ENCODE results near the gene MAZ.
"Not testable (repeated sequence)": the region's sequence is repeated elsewhere in the genome, so short reads cannot be mapped to it uniquely, and the experiment has no call there.

Gene MAZ

GRCh38 chr16:29825145-29826044, 19.1 kb downstream of the MAZ start:
- DNase-seq = no peak

GRCh38 chr16:29826342-29826695, 20.0 kb downstream of the MAZ start:
- no peak for DNase-seq

- no peak for DNase-seq
Observed at GRCh38 chr16:29830774-29831173, 24.4 kb downstream of the MAZ start.

- DNase-seq = no peak
Observed at GRCh38 chr16:29831490-29831889, 25.2 kb downstream of the MAZ start.

DNA sequence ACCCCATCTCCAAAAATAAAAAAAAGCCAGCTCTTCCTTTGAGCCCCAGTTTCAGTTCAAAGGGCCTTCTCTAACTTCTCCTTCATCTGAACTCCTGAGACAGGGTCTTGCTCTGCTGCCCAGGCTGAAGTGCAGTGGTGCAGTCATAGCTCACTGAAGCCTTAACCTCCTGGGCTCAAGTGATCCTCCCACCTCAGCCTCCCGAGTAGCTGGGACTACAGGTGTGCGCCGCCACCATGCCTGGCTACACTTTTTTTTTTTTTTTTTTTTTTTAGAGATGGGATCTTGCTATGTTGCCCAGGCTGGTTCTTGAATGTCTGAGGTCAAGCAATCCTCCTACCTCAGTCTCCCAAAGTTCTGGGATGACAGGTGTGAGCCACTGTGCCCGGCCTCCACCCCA, 26.9 kb downstream of the MAZ start:
- not testable (repeated sequence) for DNase-seq

DNA sequence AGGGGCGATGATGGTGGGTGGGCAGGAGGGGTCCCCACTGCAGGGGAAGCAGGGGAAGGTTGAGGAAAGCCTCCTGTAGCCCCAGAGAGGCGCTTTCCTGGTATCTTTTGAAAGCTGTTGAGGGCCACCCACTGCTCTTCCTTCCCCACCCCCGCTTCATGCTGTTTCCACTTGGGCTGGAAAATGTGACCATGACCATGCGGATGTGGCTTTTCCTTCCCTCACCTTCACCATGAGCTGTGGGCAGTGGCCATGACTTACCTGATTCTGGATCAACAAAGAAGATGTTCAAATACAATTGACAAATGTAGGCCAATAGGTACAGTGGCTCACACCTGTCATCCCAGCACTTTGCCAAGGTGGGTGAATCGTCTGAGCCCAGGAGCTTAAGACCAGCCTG, 27.8 kb downstream of the MAZ start:
- no peak for DNase-seq

DNA sequence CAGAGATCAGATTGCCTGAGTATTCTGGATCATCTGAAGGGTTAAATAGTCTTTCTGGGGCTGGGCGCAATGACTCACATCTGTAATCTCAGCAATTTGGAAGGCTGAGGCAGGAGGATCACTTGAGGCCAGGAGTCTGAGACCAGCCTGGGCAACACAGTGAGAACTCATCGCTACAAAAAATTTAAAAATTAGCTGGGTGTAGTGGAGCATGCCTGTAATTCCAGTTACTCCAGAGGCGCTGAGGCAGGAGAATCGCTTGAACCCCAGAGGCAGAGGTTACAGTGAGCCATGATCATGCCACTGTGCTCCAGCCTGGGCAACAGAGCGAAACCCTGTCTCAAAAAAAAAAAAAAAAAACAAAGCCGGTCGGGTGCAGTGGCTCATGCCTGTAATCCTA, 29.6 kb downstream of the MAZ start:
- DNase-seq = no peak

- DNase-seq = no peak
Observed at GRCh38 chr16:29836623-29837022, 30.3 kb downstream of the MAZ start.

GRCh38 chr16:29837841-29838240, 31.5 kb downstream of the MAZ start:
- no peak for DNase-seq

DNA sequence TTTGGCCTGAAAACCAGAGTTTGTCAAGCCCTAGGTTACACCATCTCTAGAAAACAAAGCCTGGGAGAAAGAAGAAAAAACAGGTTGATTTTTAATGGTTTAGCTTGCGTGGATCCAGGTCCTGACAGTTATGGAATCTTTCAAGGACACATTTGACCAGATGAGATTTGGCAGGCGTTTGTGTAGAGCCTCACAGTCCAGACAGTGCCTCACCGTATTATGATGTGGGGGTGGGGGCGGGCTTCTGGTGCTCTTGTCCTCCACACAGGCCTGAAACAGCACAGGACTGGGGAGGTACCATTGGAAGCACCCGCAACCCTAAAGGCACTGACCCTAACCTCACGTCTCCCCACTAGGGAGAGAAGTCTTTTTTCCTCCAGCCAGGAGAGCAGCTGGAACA, 33.5 kb downstream of the MAZ start:
- no peak for DNase-seq

DNA sequence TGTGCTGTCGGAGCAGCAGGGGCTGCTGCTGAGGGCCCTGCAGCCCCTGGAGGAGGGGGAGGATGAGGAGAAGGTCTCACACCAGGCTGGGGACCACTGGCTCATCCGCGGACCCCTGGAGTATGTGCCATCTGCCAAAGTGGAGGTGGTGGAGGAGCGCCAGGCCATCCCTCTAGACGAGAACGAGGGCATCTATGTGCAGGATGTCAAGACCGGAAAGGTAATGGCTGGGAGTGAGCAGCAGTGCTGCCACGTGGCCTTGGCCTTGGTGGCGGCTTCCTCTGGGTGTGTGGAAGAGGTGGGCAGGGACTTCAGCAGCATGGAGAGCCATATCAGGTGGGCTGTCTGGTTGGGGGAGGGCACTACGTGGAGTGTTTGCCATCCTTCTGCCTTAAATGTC, 33.9 kb downstream of the MAZ start:
- DNase-seq = no peak

- no peak for DNase-seq
Observed at GRCh38 chr16:29841631-29842030, 35.3 kb downstream of the MAZ start.

DNA sequence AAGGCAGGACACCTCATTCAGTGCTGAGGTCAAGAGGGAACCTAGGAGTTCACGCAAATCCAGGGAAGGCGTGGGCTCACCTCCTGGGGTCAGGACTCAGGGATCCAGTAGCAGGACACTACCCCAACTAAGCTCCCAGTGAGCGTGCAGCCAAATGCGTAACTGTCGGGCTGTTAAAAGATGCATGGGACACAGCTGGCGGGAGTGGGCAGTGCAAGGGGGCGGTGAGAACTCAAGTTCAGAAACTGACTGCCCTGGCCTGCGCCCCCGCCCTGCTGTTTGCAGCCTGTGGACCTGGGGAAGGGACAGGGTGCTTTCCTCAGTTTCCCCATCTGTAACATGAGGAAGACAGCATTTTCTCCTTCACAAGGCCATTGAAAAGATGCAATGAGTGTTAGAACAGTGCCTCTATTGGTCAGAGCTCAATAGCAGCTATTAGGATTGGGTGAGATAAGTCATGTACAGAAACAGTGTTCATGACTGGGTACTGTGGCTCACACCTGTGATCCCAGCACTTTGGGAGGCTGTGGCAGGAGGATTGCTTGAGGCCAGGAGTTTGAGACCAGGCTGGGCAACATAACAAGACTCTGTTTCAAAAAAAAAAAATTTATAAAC, 36.5 kb downstream of the MAZ start:
- DNase-seq = no peak

GRCh38 chr16:29843931-29844330, 37.6 kb downstream of the MAZ start:
- no peak for DNase-seq

DNA sequence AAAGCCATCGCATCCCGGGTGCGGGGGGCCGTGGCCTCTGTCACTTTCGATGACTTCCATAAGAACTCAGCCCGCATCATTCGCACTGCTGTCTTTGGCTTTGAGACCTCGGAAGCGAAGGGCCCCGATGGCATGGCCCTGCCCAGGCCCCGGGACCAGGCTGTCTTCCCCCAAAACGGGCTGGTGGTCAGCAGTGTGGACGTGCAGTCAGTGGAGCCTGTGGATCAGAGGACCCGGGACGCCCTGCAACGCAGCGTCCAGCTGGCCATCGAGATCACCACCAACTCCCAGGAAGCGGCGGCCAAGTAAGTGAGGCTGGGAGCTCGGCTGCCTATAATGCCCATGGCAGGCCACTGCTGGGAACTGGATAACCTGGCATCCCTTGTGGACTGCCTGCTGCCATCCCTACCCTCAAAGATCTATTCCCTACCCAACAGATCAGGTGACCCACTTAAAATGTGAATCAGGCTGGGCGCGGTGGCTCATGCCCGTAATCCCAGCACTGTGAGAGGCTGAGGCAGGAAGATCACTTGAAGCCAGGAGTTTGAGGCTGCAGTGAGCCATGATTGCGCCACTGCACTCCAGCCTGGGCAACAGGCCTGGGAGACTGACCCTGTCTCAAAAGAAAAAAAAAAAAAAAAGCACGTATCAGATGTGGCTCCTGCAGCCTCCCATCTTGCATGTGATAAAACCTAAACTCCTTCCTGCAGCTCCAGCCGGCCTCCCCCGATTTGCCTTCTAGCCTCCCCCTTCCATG, 38.4 kb downstream of the MAZ start:
- no peak for DNase-seq

GRCh38 chr16:29845656-29846055, 39.3 kb downstream of the MAZ start:
- DNase-seq = no peak

DNA sequence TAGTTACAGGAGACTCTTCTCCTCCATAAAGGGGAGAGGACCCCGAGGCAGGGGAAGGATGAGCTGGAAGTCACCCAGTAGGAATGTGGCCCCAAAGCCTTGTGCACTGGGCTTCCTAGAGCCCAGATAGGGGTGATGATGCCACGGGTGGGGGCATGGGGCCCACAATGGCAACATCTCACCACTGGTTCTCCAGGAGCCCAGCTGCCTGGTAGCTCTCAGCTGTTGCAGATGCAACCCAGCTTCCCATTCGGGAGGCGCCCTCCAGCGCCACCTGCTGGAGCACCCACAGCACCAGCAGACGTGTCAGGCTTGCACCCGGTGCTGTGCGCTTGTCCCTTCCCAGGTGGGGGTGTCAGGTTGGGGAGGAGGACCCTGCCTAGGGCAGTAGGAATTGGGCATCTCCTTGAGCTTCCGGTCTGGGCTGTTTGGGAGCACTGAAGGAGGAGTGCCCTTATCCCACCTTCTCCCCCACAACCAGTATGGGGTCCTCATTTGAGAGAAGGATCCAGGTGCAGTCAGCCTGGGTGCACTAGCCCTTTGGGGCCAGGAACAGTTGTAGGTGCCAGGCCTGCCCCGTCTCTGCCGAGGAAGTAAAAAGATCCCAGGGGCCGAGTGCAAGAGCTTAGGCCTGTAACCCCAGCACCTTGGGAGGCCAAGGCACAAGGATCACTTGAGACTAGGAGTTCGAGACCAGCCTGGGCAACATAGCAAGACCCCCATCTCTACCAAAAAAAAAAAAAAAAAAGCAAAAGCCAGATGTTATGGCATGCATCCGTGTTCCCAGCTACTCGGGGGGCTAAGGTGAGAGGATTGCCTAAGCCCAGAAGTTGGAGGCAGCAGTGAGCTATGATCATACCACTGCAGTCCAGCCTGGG, 42.3 kb downstream of the MAZ start:
- peak; percentile 5 to 24 for DNase-seq

DNA sequence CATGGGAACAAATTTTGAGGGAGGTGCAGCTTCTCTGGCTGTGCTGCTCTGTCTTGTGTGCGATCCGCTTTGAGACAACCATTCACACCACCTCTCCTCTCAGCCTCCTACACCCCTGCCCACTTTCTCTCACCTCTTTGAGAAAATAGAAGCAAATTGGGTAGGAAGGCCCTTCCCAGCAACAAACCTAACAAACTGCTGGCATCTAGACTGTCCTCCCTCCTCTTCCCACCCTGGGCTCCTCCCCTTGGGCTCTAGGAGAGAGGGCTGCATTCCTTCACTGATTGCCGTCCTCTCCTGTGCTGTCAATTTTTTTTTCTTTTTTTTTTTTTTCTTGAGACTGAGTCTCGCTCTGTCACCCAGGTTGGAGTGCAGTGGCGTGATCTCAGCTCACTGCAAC, 43.2 kb downstream of the MAZ start:
- DNase-seq = no peak

DNA sequence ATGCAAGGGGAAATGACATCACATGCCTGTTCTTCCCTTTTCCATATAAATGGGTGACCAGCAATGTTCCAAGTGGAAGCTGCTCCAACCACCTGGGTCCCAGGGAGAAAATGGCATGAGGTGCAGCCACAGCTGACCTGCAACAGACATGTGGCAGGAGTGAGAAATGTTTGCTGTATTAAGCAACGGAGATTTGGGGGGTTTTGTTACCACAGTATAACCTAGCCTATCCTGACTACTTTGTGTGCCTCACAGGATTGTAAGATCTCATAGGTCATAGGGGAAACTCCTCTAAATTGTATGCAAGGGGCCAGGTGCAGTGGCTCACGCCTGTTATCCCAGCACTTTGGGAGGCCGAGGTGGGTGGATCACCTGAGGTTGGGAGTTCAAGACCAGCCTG, 44.7 kb downstream of the MAZ start:
- DNase-seq = no peak

- no peak for DNase-seq
Observed at GRCh38 chr16:29852654-29853053, 46.3 kb downstream of the MAZ start.

DNA sequence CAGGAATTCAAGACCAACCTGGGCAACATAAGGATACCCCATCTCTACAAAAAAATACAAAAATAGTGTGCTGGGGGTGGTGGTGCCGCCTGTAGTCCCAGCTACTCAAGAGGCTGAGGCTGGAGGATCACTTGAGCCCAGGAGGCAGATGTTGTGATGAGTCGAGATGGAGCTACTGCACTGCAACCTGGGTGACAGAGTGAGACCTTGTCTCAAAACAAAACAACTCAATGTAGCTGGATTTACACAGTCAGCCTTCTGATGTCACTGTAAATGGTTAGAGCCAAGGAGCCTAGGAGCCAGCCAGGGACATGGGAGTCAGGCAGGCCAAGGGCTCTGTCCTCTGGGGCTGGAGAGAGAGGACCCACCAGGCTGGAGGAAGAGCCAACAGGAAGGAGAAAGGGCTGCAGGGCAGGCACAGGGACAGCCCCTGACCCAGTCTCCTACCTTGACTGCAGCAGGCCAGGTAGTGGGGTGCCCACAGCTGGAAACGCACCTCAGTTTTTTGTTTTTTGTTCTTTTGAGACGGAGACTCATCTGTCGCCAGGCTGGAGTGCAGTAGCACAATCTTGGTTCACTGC, 48.3 kb downstream of the MAZ start:
- DNase-seq = no peak

GRCh38 chr16:29857133-29857760, 50.9 kb downstream of the MAZ start:
- DNase-seq = no peak
